AG09309 (cell line): ENCODE results near the gene ROR2.

Source experiments
- DNase-seq: peaks from one replicate; pipeline ENCODE4 v3.0.0-alpha.2; 2010; ENCODE audit warnings: low read depth
- H3K4me3 ChIP-seq: 2 replicates; pipeline ENCODE4 v1.5.1; 2011; ENCODE audit warnings: mild to moderate bottlenecking, low read depth, low read length, moderate library complexity; ENCODE audit not compliant: control insufficient read depth
- CTCF ChIP-seq: IDR thresholded peaks from 2 replicates; pipeline ENCODE4 v1.5.1; 2011; ENCODE audit warnings: mild to moderate bottlenecking, low read depth, low read length, inconsistent platforms; ENCODE audit not compliant: insufficient read depth, control insufficient read depth; ENCODE audit errors: missing control alignments

The ROR2 gene

GRCh38 chr9:91572044-91572443, 378.0 kb downstream of the ROR2 start:
- TF ChIP-seq CTCF, result no peak
- DNase-seq, result no peak
- no peak overlapping the region for H3K4me3 ChIP-seq

- TF ChIP-seq CTCF, result no peak
- DNase-seq, result no peak
- H3K4me3 ChIP-seq, result no peak overlapping the region
Observed at GRCh38 chr9:91571036-91571435, 379.0 kb downstream of the ROR2 start.

- H3K4me3 ChIP-seq, result no peak overlapping the region
- no peak for TF ChIP-seq CTCF
- DNase-seq, result no peak
Observed at GRCh38 chr9:91567642-91568274, 382.3 kb downstream of the ROR2 start.

GRCh38 chr9:91564081-91564670, 385.9 kb downstream of the ROR2 start:
- no peak for TF ChIP-seq CTCF
- no peak overlapping the region for H3K4me3 ChIP-seq
- no peak for DNase-seq

- TF ChIP-seq CTCF, result no peak
- DNase-seq, result no peak
- H3K4me3 ChIP-seq, result no peak overlapping the region
Observed at GRCh38 chr9:91562416-91562815, 387.6 kb downstream of the ROR2 start.

GRCh38 chr9:91560301-91560700, 389.7 kb downstream of the ROR2 start:
- TF ChIP-seq CTCF, result no peak
- no peak overlapping the region for H3K4me3 ChIP-seq
- no peak for DNase-seq
